ENCODE measurements around the gene SKAP2.

GRCh38 chr7:26897928-26898327 lies 33.5 kb upstream of the SKAP2 start:
- TF ChIP-seq REST (IDR thresholded peaks at IDR 0.05; ENCODE audit: low read depth) = no peak
- TF ChIP-seq FOSL1 (IDR thresholded peaks at IDR 0.05; ENCODE audit: low read depth) = no peak
- no peak for TF ChIP-seq CTCF (IDR thresholded peaks at IDR 0.05 in 2 of 3, conservative IDR thresholded peaks at IDR 0.05 in 1 of 3; ENCODE audit: borderline replicate concordance in 1 of 3, insufficient read depth in 1 of 3, low read depth in 2 of 3, low read length in 2 of 3)
- no peak for TF ChIP-seq CEBPB (IDR thresholded peaks at IDR 0.05; ENCODE audit: low read depth)
- TF ChIP-seq POLR2A (IDR thresholded peaks at IDR 0.05; ENCODE audit: borderline replicate concordance, extremely low read depth, insufficient read depth, insufficient read length) = no peak
- no peak for TF ChIP-seq POLR2AphosphoS5 (IDR thresholded peaks at IDR 0.05; ENCODE audit: low read depth, low read length)
- TF ChIP-seq EZH2phosphoT487 (IDR thresholded peaks at IDR 0.05; ENCODE audit: borderline replicate concordance) = no peak
- no peak for TF ChIP-seq EZH2 (IDR thresholded peaks at IDR 0.05)
- no peak for TF ChIP-seq ZBTB33 (IDR thresholded peaks at IDR 0.05; ENCODE audit: extremely low read depth, insufficient replicate concordance, low read length)
- no peak for TF ChIP-seq SRF (IDR thresholded peaks at IDR 0.05; ENCODE audit: low read depth)
- TF ChIP-seq SP1 (IDR thresholded peaks at IDR 0.05; ENCODE audit: low read depth) = no peak
- TF ChIP-seq MAX (IDR thresholded peaks at IDR 0.05) = no peak
- TF ChIP-seq ZFX (IDR thresholded peaks at IDR 0.05) = no peak
